Left hindlimb (tissue), 1 donor: Measurements from ENCODE around the gene SHISA6.

Experiments used
- DNase-seq: peaks from one replicate; pipeline ENCODE4 v3.0.0-alpha.2; 2018

SHISA6 gene

GRCh38 chr17:11548398-11548797, 307.4 kb downstream of the SHISA6 start:
- DNase-seq, result no peak

- DNase-seq, result no peak
Measured at GRCh38 chr17:11550431-11550830, 309.4 kb downstream of the SHISA6 start.

GRCh38 chr17:11551442-11551841, 310.4 kb downstream of the SHISA6 start:
- DNase-seq, result no peak

GRCh38 chr17:11553135-11553534, 312.1 kb downstream of the SHISA6 start:
- no peak for DNase-seq

- no peak for DNase-seq
Measured at GRCh38 chr17:11554042-11554441, 313.0 kb downstream of the SHISA6 start.

- DNase-seq, result no peak
Measured at GRCh38 chr17:11554542-11554941, 313.5 kb downstream of the SHISA6 start.

GRCh38 chr17:11555530-11555929, 314.5 kb downstream of the SHISA6 start:
- no peak for DNase-seq

GRCh38 chr17:11557727-11558452, 316.9 kb downstream of the SHISA6 start:
- no peak for DNase-seq

GRCh38 chr17:11558681-11559234, 317.7 kb downstream of the SHISA6 start:
- DNase-seq, result no peak

- DNase-seq, result no peak
Measured at GRCh38 chr17:11559601-11560000, 318.6 kb downstream of the SHISA6 start.

- DNase-seq, result no peak
Measured at GRCh38 chr17:11561281-11561680, 320.3 kb downstream of the SHISA6 start.

- no peak for DNase-seq
Measured at GRCh38 chr17:11561702-11562101, 320.7 kb downstream of the SHISA6 start.

- DNase-seq, result peak; percentile 83
Measured at GRCh38 chr17:11564589-11565380, 323.8 kb downstream of the SHISA6 start.

GRCh38 chr17:11565591-11565990, 324.6 kb downstream of the SHISA6 start:
- no peak for DNase-seq

- peak; percentile 55 for DNase-seq
Measured at GRCh38 chr17:11578998-11579397, 338.0 kb downstream of the SHISA6 start.

- DNase-seq, result no peak
Measured at GRCh38 chr17:11580677-11581076, 339.7 kb downstream of the SHISA6 start.

- DNase-seq, result no peak
Measured at GRCh38 chr17:11582217-11582616, 341.2 kb downstream of the SHISA6 start.

- DNase-seq, result no peak
Measured at GRCh38 chr17:11583306-11583992, 342.4 kb downstream of the SHISA6 start.

GRCh38 chr17:11589716-11590115, 348.7 kb downstream of the SHISA6 start:
- DNase-seq, result no peak

- DNase-seq, result peak; percentile 97
Measured at GRCh38 chr17:11598274-11599221, 357.5 kb downstream of the SHISA6 start, which contains the start of gene DNAH9. Gene DNAH9 (plus strand): TSS chr17:11598470. CDS start chr17:11598499, 29 bp downstream.

- DNase-seq, result no peak
Measured at GRCh38 chr17:11601661-11602060, 360.6 kb downstream of the SHISA6 start.

GRCh38 chr17:11608396-11608795, 367.4 kb downstream of the SHISA6 start:
- peak; percentile 36 for DNase-seq
